Fibroblast of skin of right quadriceps (primary cell): ENCODE measurements around the gene GHRHR.

Experiments
- DNase-seq: peaks from one replicate; pipeline ENCODE4 v3.0.0-alpha.2; 2013

The GHRHR gene

DNA sequence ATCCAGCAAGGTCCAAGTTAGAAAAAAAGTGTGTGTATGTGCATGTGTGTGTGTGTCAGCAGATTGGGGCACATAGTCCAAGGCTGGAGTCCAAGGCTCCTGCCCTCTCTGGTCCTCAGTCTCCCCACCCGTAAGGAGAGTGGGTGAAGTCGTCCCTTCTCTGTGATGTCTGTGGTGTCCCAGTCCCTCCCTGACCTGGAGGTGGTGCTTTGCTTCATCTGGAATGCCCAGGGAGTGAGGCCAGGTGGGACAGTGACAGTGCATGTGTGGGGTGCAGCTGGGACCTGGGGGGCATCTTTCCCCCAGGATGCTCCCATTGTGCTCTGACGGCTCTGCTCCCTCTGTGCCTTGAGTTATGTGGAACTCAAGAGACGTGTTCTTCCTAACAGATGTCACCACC is 34.1 kb upstream of the GHRHR start:
- DNase-seq: no peak

- DNase-seq: no peak
These were observed 33.1 kb upstream of the GHRHR start for GRCh38 chr7:30930621-30931020.

GRCh38 chr7:30931161-30931928 is 32.4 kb upstream of the GHRHR start:
- DNase-seq: peak; percentile 44

DNA sequence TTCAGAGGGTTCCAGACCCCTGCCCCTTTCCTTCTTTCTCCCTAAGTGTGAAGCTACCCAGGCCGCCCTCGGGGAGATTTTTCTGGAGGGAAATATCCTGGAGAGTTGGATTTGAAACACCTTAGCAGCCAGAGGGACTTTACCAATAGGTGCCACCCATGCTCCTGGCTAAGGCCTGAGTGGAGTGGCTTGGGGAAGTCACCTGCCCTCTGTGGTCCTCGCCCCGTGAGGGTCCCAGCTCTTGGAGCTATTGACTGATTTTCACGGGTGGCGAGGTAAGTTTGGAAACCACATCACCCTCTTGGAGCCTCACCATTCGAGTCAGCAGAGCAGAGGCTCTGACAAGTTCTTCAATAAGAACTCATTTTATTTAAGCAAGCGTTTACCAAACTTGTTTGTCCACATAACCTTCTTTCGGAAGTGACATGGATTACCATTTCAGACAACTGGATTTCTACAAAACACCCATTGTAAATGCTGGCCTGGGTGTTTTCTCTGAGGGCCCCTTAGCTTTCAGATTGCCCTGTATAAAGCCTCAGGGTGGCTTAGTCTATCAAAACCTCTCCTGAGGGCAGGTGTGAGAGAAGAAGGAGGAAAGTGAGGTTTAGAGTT is 31.7 kb upstream of the GHRHR start:
- DNase-seq: no peak

- DNase-seq: no peak
These were observed 31.2 kb upstream of the GHRHR start for GRCh38 chr7:30932562-30932961.

- no peak for DNase-seq
These were observed 30.4 kb upstream of the GHRHR start for GRCh38 chr7:30933124-30933974.

- DNase-seq: no peak
These were observed 29.5 kb upstream of the GHRHR start for GRCh38 chr7:30934225-30934624.

DNA sequence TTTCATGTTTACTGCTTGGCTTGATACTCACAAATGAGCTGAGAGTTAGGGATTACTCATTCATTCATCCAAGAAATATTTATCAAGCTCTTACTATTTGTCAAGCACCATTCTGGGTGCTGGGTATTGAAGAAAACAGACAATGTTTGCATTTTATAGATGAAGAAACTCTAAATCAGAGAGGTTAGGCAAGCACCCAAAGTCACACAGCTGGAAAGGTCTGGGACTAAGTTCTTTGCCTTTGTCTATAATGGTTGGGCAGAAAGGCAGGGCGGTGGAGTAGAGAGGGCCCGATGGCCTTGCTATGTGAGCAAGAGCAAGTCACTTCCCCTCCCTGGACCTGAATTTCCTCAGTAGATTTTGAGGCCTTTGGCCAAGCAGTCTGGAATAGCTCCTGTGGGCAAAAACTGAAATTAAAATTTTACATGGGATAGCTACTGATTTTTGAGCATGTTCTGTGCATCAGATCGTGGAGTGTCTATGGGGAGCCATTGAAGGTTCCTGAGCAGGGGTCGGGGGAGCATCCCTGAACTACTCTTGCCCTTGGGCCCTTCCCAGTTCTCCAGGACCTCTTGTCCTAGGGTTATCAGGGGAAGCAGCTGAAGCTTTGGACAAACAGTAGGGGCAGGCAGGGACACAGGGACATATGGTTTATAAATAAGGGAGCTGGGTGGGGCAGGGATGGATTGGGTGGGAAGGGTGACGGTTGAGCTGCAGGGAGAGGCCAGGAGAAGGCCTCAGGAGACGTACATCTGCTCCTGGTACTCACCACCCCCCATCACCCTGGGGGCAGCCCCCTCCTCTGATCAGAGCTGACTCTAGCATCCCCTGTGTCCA is 28.8 kb upstream of the GHRHR start:
- DNase-seq: no peak

GRCh38 chr7:30935569-30935877 is 28.2 kb upstream of the GHRHR start:
- DNase-seq: no peak

- no peak for DNase-seq
These were observed 27.0 kb upstream of the GHRHR start for GRCh38 chr7:30936650-30937245.

DNA sequence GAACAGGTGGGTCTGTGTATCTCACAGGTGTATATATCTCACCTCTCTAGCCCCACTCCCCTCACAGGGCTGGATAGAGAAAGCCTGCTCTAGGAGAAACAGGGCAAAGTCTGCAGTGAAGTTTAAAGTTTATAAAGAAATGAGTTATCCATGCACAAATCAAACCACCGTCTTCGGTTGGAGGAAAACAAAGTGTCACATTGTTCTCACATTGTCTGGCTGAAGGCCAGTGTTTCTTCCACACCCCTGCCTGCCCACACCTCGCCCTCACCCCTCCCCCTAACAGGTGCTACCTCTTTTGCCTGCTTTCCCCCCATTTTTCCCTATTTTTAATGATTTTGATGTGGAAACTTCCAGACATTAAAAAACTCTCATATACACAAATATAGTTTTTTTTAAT is 26.3 kb upstream of the GHRHR start:
- no peak for DNase-seq

GRCh38 chr7:30938435-30939316 is 25.1 kb upstream of the GHRHR start:
- peak; percentile 60 for DNase-seq

DNA sequence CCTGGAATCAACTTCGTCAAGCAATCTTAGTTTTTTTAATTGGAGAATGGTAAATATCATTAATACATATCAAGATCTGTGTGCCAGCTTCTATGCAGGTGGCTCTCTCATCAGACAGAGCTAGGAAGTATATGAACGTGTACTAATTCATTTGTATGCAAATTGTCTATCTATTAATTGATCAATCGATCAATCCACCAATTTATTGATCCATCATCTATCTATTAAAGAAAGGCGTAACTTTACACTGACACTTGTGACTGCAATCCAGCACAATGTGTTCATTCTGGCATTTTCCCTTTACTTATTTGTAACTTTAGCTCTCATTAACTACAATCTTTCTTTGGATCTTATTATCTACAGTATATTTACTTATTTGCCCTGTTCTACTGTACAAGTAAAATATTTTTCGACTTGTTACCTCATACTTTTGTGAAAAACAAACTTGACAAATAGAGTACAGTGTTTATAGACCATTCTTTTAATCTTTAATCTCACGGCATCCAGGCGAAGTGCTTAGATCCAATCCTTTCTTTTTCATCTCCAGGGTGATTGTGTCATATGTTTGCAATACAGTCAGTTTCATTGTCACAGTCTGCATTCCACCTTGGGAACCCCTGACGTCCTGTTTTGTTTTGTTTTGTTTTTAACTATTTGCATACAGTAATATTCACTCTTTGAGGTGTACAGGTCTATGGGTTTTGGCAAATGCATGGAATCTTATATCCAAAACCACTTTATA is 22.0 kb upstream of the GHRHR start:
- DNase-seq: no peak

- no peak for DNase-seq
These were observed 13.6 kb upstream of the GHRHR start for GRCh38 chr7:30950197-30950596.

DNA sequence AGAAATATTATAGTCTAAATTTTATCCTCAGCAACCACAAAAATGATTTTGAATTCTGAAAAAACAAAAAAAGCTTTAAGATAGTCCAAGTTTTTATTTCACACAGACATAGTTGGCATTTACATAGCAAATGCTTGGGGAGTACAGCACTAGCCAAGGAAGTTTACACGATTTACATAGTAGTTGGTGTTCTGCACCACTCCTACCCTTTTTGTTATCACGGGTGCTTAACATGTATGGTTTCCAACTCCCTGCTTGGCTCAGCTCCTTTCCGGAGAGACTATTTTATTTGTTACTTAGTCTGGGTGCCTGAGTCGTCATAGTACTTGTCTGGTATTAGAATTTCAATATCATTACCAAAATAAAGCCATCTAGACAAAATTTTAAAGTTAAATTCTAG is 8.8 kb upstream of the GHRHR start:
- no peak for DNase-seq

- DNase-seq: no peak
These were observed 7.0 kb upstream of the GHRHR start for GRCh38 chr7:30956704-30957103.

DNA sequence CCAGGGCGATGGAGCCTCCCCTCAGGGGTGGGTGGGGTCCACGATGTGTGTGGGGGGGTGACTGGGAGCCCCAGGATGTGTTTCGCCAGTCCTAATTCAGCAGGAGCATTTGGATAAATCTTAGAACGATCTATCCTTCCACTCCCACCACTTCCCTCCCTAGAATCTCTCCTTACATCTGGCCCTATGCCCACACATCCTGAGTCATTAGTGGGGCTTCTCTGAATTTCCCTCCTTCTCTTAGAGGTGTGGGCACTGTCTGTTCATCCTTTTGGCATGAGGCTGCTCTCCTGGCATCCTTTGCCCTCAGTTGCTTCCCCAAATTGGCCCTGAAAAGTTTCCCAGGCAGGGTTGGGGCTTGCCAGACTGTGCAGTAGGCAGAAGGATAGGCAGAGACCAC is 1.6 kb downstream of the GHRHR start:
- peak; percentile 14 for DNase-seq

- no peak for DNase-seq
These were observed 2.1 kb downstream of the GHRHR start for GRCh38 chr7:30965883-30966282.

- no peak for DNase-seq
These were observed 4.5 kb downstream of the GHRHR start for GRCh38 chr7:30968294-30968693.

GRCh38 chr7:30968747-30969603 is 5.2 kb downstream of the GHRHR start:
- no peak for DNase-seq
